ENCODE measurements around the gene TAPT1.
"Not testable (repeated sequence)": the region's sequence is repeated elsewhere in the genome, so short reads cannot be mapped to it uniquely, and the experiment has no call there.

The TAPT1 gene

GRCh38 chr4:16157609-16158503, 68.4 kb downstream of the TAPT1 start:
- DNase-seq (ENCODE audit: insufficient read length, low spot score) (no peak), FAIRE-seq (no peak)
- TF ChIP-seq TAF1 (IDR thresholded peaks at IDR 0.05; ENCODE audit: low read depth, low read length) (no peak), POLR2AphosphoS5 (IDR thresholded peaks at IDR 0.05; ENCODE audit: low read depth, low read length) (no peak), PAX5 (IDR thresholded peaks at IDR 0.05; ENCODE audit: insufficient read depth, low read length, severe bottlenecking) (no peak), POLR2A (IDR thresholded peaks at IDR 0.05; ENCODE audit: low read depth, low read length) (no peak), POU2F2 (IDR thresholded peaks at IDR 0.05; ENCODE audit: low read depth, low read length) (no peak), SPI1 (IDR thresholded peaks at IDR 0.05; ENCODE audit: low read depth, low read length) (no peak)

- no peak for FAIRE-seq
- DNase-seq (ENCODE audit: insufficient read length, low spot score): no peak
- TF ChIP-seq PAX5 (IDR thresholded peaks at IDR 0.05; ENCODE audit: insufficient read depth, low read length, severe bottlenecking) (no peak), POLR2A (IDR thresholded peaks at IDR 0.05; ENCODE audit: low read depth, low read length) (no peak), TAF1 (IDR thresholded peaks at IDR 0.05; ENCODE audit: low read depth, low read length) (no peak), POLR2AphosphoS5 (IDR thresholded peaks at IDR 0.05; ENCODE audit: low read depth, low read length) (no peak), POU2F2 (IDR thresholded peaks at IDR 0.05; ENCODE audit: low read depth, low read length) (no peak), SPI1 (IDR thresholded peaks at IDR 0.05; ENCODE audit: low read depth, low read length) (no peak)
Measured at GRCh38 chr4:16155528-16156169, 70.6 kb downstream of the TAPT1 start.

- DNase-seq (ENCODE audit: insufficient read length, low spot score): no peak
- no peak for TF ChIP-seq TAF1 (IDR thresholded peaks at IDR 0.05; ENCODE audit: low read depth, low read length)
- no peak for TF ChIP-seq SPI1 (IDR thresholded peaks at IDR 0.05; ENCODE audit: low read depth, low read length)
- TF ChIP-seq POLR2AphosphoS5 (IDR thresholded peaks at IDR 0.05; ENCODE audit: low read depth, low read length): no peak
- TF ChIP-seq POU2F2 (IDR thresholded peaks at IDR 0.05; ENCODE audit: low read depth, low read length): no peak
- no peak for TF ChIP-seq PAX5 (IDR thresholded peaks at IDR 0.05; ENCODE audit: insufficient read depth, low read length, severe bottlenecking)
- no peak for TF ChIP-seq POLR2A (IDR thresholded peaks at IDR 0.05; ENCODE audit: low read depth, low read length)
- FAIRE-seq: no peak
Measured at GRCh38 chr4:16154451-16154850, 71.8 kb downstream of the TAPT1 start.

DNA sequence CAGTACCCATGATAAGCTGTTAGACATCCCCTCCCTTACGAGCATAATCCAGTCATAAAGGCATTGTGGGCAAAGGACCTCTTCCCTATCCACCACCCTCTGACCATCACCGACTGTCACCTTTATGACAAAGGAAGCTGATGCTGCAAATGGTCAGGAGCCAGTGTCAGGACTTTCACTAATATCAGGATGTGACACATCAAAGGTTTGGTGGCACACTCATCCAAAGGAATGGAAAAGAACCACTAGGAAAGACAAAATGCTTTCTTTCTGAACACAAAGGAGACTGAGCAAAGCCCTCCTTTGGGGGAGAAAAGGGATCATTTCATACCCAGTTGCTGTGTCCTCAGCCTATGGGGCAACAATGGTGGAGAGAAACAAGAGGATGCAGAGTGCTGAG, 75.6 kb downstream of the TAPT1 start:
- no peak for FAIRE-seq
- no peak for DNase-seq (ENCODE audit: insufficient read length, low spot score)
- TF ChIP-seq POLR2AphosphoS5 (IDR thresholded peaks at IDR 0.05; ENCODE audit: low read depth, low read length): no peak
- TF ChIP-seq PAX5 (IDR thresholded peaks at IDR 0.05; ENCODE audit: insufficient read depth, low read length, severe bottlenecking): no peak

- not testable (repeated sequence) for FAIRE-seq; DNase-seq (ENCODE audit: insufficient read length, low spot score)
Measured at GRCh38 chr4:16144913-16145312, 81.4 kb downstream of the TAPT1 start.

DNA sequence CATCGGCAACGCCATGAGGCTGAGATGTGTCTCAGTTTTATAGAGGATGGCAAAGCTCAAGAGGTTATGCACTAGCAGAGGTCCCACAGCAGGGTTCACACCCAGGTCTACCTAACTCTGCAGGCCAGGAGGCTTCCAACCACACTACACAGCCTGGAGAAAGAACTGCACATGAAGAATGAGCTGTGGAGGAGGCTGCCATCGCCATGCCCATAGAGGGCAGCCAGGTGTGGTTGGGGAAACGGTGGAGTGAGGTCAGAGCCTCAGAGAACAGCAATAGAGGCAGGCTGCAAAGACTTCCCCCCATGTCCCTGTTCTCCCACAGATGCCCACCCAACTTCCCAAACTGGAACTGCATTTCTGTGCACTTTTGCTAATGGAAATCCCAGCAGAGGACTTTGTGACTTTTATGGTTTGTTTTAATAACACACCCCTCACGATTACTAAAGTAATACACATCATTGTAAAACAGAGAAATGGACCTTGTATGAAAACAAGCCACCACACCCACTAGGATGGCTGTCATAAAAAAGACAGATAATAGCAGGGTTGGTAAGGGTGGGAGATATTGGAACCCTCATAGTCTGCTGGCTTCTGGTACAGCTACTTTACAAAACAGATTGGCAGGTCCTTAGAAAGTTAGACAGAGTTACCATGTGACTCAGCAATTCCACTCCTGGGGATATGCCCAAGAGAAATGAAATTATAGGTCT, 83.5 kb downstream of the TAPT1 start:
- no peak for TF ChIP-seq POLR2A (IDR thresholded peaks at IDR 0.05; ENCODE audit: low read depth, low read length)
- no peak for TF ChIP-seq POLR2AphosphoS5 (IDR thresholded peaks at IDR 0.05; ENCODE audit: low read depth, low read length)
- no peak for TF ChIP-seq POU2F2 (IDR thresholded peaks at IDR 0.05; ENCODE audit: low read depth, low read length)
- no peak for TF ChIP-seq SPI1 (IDR thresholded peaks at IDR 0.05; ENCODE audit: low read depth, low read length)
- TF ChIP-seq PAX5 (IDR thresholded peaks at IDR 0.05; ENCODE audit: insufficient read depth, low read length, severe bottlenecking): no peak
- no peak for TF ChIP-seq TAF1 (IDR thresholded peaks at IDR 0.05; ENCODE audit: low read depth, low read length)
- FAIRE-seq: no peak
- no peak for DNase-seq (ENCODE audit: insufficient read length, low spot score)

- FAIRE-seq (no peak), DNase-seq (ENCODE audit: insufficient read length, low spot score) (no peak)
- TF ChIP-seq PAX5 (IDR thresholded peaks at IDR 0.05; ENCODE audit: insufficient read depth, low read length, severe bottlenecking): no peak
- TF ChIP-seq POLR2AphosphoS5 (IDR thresholded peaks at IDR 0.05; ENCODE audit: low read depth, low read length): no peak
- no peak for TF ChIP-seq SPI1 (IDR thresholded peaks at IDR 0.05; ENCODE audit: low read depth, low read length)
- TF ChIP-seq POLR2A (IDR thresholded peaks at IDR 0.05; ENCODE audit: low read depth, low read length): no peak
- TF ChIP-seq TAF1 (IDR thresholded peaks at IDR 0.05; ENCODE audit: low read depth, low read length): no peak
- TF ChIP-seq POU2F2 (IDR thresholded peaks at IDR 0.05; ENCODE audit: low read depth, low read length): no peak
Measured at GRCh38 chr4:16140879-16141249, 85.4 kb downstream of the TAPT1 start.

DNA sequence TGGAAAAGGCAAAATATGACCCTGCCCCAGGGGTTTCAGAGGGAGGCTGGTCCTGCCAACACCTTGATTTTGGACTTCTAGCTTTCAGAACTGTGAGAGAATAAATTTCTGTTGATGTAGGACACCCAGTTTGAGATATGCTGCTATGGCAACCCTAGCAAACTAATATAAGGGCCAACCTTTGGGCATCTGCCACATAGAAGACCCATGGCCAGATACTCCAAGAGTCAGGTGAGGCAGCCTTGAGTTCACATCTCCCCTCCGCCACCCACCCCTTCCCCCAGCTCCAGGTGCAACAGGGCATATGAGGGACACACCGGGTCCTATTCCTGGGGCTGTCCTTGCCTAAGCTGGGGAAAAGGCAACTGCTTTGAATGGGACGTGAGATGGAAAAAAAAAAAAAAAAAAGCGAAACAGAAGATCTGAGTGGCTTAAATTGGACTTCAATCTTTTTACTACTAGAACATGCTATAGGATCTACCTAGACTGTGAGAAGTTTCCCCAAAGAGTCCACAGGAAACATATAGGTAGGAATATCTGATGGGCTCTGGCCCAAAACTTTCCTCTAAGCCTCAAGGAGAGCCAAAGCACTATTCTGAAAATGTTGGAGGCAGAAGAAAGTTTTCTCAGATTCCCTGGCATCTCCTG, 85.9 kb downstream of the TAPT1 start:
- TF ChIP-seq POU2F2 (IDR thresholded peaks at IDR 0.05; ENCODE audit: low read depth, low read length): no peak
- no peak for TF ChIP-seq POLR2AphosphoS5 (IDR thresholded peaks at IDR 0.05; ENCODE audit: low read depth, low read length)
- TF ChIP-seq PAX5 (IDR thresholded peaks at IDR 0.05; ENCODE audit: insufficient read depth, low read length, severe bottlenecking): no peak
- TF ChIP-seq SPI1 (IDR thresholded peaks at IDR 0.05; ENCODE audit: low read depth, low read length): no peak
- no peak for TF ChIP-seq POLR2A (IDR thresholded peaks at IDR 0.05; ENCODE audit: low read depth, low read length)
- no peak for TF ChIP-seq TAF1 (IDR thresholded peaks at IDR 0.05; ENCODE audit: low read depth, low read length)
- DNase-seq (ENCODE audit: insufficient read length, low spot score) (no peak), FAIRE-seq (no peak)

Data from GM12891 (cell line).